Astrocyte (in vitro differentiated cells and primary cell): ENCODE results near the gene NAA20.

ENCODE experiments used
- EZH2 ChIP-seq: IDR thresholded peaks from 2 replicates; pipeline ENCODE4 v1.6.1; 2012; ENCODE audit warnings: mild to moderate bottlenecking, low read length, inconsistent platforms; ENCODE audit not compliant: insufficient read depth
- TF ChIP-seq, protein P1 (sequence below): IDR thresholded peaks from 2 replicates; pipeline ENCODE4 v1.5.1; 2011; ENCODE audit warnings: low read depth, mild to moderate bottlenecking, inconsistent platforms, low read length, moderate library complexity; ENCODE audit not compliant: insufficient read depth

DNA sequence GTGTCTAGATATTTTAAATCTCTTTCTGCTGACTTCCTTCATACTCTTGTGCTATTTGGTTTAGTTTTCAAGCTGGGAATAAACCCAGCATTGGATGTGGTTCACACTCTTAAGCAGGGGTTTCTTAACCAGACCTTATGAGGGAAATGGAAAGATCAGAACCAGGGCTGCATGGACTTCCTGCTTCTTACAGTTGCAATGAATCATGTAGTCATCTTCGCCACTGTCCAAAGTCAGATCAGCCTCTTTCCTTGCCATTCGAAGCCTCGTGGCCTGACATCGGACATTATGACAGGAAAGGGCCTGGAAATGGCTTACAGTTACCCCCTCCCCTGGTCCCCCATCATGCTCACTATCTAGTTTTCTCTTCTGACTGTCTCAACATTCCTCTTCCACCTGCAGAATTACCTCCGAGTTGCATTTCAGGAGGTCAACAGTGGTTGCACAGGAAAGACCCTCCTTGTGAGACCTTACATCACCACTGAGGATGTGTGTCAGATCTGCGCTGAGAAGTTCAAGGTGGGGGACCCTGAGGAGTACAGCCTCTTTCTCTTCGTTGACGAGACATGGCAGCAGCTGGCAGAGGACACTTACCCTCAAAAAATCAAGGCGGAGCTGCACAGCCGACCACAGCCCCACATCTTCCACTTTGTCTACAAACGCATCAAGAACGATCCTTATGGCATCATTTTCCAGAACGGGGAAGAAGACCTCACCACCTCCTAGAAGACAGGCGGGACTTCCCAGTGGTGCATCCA is 16.8 kb upstream of the NAA20 start:
- TF ChIP-seq, protein P1, sequence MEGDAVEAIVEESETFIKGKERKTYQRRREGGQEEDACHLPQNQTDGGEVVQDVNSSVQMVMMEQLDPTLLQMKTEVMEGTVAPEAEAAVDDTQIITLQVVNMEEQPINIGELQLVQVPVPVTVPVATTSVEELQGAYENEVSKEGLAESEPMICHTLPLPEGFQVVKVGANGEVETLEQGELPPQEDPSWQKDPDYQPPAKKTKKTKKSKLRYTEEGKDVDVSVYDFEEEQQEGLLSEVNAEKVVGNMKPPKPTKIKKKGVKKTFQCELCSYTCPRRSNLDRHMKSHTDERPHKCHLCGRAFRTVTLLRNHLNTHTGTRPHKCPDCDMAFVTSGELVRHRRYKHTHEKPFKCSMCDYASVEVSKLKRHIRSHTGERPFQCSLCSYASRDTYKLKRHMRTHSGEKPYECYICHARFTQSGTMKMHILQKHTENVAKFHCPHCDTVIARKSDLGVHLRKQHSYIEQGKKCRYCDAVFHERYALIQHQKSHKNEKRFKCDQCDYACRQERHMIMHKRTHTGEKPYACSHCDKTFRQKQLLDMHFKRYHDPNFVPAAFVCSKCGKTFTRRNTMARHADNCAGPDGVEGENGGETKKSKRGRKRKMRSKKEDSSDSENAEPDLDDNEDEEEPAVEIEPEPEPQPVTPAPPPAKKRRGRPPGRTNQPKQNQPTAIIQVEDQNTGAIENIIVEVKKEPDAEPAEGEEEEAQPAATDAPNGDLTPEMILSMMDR, result no peak
- no peak for TF ChIP-seq EZH2
